ENCODE data around the gene FDXR.

- no peak for TF ChIP-seq SP2 (IDR thresholded peaks at IDR 0.05; ENCODE audit: low read length)
- no peak for TF ChIP-seq POLR2AphosphoS5 (IDR thresholded peaks at IDR 0.05; ENCODE audit: low read depth, low read length)
- no peak for TF ChIP-seq TAF1 (IDR thresholded peaks at IDR 0.05; ENCODE audit: low read depth, low read length)
- no peak for TF ChIP-seq EZH2 (IDR thresholded peaks at IDR 0.05; ENCODE audit: low read depth, low read length, severe bottlenecking)
- no peak for TF ChIP-seq CTCF (IDR thresholded peaks at IDR 0.05; ENCODE audit: control extremely low read depth in 1 of 3, insufficient read depth in 1 of 3, low read depth in 1 of 3, low read length in 3 of 3)
- no peak for TF ChIP-seq BACH1 (IDR thresholded peaks at IDR 0.05; ENCODE audit: low read length)
- TF ChIP-seq KDM1A (IDR thresholded peaks at IDR 0.05; ENCODE audit: borderline replicate concordance, low read length) = no peak
- no peak for TF ChIP-seq SP4 (IDR thresholded peaks at IDR 0.05; ENCODE audit: low read length)
Measured at GRCh38 chr17:74893936-74894671, 21.3 kb upstream of the FDXR start.

Measured in H1 (cell line).